CD4-positive, alpha-beta T cell treated with Interleukin-10 for 1 hour (primary cell): Measurements from ENCODE around the gene MTA1.
A peak's percentile ranks its signal among the peaks of the same experiment; 100 is the strongest.

Source experiments
- DNase-seq: peaks from one replicate; pipeline ENCODE4 v3.0.0-alpha.2; 2020

The MTA1 gene

GRCh38 chr14:105387530-105387922 lies 32.1 kb upstream of the MTA1 start:
- no peak for DNase-seq

DNA sequence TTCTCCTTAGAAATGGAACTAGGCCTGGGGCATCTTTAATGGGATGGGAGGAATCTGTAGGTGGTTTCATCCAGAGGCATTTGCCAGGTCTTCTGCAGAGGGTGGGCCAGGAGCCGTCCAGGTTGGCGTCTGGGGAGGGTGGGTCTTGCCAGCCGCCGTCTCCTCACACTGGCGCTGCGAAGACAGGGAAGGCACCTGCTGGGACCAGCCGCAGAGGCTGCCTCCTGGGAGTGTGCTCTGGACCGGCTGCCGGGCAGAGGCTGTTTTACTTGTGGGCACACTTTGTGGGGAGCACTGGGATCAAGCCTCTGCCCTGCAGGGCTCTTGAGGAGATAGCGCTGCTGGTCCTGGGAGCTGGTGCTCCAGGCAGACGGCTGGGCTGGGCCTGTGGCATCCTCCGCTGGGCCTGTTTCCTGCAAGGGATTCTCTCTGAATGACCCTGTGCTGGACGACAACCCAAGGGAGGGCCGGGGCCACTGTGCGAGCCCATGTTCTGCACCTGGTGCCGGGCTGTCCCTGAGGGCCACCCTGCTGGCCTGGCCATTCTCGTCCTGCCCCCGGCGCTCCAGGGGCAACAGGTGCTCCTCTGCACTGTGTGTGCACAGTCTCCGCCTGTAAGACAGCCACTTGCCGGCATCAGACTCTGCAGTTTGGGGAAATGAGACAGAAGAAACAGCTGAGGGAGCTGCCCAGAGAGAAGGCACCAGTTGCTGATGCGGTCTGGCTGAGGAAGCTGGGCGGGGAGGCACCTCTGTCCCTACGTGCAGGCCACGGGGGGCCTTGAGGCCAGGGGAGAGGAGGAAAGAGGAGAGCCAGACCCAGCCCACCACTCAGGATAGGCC lies 31.3 kb upstream of the MTA1 start:
- no peak for DNase-seq

DNA sequence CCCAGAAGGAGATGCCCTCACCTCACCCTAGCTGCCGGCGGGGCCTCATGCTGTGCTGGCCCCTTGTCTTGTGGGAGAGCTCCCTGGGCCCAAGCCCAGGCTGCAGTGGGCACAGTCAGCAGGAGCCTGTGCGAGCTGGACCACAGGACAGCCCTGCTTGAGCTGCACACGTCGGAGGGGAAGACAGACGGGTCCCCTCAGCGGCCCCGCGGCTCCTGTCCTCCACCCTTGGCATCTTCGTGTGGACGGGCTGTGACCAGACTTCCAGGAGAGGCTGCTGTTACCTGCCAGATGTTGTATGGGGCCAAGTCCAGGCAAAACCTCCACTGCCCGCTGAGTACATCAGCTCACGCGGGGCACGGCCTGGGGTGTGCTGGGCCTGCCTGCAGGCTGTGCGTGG lies 30.7 kb upstream of the MTA1 start:
- no peak for DNase-seq

- DNase-seq, result no peak
These were observed 30.1 kb upstream of the MTA1 start for GRCh38 chr14:105389534-105389933.

GRCh38 chr14:105389976-105390848 lies 29.4 kb upstream of the MTA1 start:
- DNase-seq, result no peak

DNA sequence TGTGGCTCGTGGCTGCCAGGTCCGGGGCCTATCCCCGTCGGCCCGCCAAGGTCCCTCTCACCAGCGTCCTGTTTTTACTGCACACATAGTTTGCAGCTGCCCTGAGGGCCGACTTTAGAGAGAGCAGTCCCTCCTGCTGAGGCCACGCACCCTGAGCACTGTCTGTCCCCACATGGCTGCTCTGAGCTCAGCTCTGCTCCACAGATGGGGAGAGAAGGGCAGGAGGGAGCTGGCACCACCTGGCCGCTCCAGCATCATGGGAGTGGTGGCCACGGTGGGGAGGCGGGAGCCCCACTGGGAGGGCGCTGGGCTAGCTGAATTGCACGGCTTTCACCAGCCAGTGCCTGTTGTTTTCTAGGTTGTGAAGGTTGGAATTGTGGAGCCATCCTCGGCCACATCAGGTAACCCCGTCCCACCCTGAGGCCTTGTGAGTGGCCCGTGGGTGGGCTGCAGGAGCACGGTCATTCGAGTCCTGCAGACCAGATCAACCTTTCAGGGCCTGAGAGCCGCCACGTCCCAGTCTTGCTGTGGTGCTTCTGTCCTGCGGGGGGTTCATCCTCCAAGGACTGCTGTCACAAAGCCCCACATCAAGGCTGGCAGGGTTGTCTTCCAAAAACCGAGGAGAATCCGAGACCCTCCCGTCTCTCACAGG lies 28.7 kb upstream of the MTA1 start:
- DNase-seq, result no peak

GRCh38 chr14:105391541-105391940 lies 28.1 kb upstream of the MTA1 start:
- no peak for DNase-seq

- DNase-seq, result no peak
These were observed 27.2 kb upstream of the MTA1 start for GRCh38 chr14:105392131-105393090.

DNA sequence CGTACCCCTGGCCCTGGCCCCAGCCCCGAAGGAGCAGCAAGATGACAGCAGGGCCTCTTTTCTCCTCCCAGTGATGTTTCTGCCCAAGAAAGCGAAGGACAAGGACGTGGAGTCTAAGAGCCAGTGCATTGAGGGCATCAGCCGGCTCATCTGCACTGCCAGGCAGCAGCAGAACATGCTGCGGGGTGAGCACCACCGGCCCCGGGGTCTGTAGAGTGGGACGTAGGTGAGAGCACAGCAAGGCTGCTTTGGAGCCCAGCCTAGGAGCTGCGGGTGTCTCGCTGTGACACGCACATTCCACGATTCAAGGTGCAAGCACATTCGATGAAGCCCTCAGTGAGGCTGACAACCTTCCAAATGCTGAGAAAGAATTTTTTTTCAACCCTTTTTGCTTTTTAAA lies 26.5 kb upstream of the MTA1 start:
- DNase-seq, result no peak

DNA sequence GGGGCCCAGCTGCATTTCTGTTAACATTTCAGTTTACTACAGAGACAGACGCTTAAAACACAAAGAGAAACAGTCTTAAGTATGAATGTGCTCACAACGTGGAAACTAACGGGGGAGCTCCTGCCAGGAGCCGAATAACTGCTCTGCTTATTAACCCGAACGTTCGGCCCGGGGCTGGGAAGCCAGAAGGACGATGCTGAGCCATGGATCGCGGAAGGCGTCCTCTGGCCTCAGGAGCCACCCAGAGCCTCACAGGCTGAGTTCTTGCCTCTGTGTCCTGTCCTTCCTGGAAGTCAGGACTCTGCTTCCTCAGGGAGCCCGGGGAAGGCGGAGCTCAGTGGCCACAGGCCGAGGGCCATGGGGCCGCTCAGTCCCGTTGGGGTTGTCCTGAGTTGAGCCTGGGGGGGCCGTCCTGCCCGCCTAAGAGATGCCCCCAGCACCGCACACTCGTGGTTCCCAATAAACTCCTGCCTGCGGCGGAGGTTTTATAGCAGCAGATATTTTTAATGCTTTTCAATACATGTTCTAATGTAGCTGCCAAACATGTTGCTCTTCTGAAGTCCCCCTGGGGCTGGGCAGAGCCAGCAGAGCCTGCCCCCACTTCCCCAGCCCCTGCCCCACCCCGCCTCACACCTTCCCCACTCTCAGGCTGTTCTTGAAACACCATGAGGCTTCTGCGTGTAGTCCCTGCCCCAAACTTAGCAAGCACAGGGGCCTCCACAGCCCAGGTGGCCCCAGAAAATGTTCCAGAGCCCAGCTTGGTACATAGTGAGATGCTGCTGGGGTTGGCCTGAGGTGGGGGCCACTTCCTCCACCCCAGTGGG lies 24.7 kb upstream of the MTA1 start:
- DNase-seq, result no peak

DNA sequence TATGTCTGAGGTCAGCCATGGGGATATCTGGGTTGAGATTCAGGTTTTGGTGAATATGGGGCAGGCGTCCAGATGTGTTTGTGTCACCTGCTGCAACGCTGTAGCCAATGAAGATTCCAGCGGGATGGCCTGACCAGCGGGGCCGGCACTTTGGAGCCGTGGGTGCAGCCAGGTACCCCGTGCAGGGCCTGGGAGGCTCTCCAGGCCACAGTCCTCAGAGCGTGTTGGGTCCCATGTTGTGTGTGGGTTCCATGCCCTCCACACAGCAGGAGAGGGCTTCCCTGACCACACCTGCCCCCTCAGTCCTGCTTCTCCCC lies 24.1 kb upstream of the MTA1 start:
- no peak for DNase-seq

DNA sequence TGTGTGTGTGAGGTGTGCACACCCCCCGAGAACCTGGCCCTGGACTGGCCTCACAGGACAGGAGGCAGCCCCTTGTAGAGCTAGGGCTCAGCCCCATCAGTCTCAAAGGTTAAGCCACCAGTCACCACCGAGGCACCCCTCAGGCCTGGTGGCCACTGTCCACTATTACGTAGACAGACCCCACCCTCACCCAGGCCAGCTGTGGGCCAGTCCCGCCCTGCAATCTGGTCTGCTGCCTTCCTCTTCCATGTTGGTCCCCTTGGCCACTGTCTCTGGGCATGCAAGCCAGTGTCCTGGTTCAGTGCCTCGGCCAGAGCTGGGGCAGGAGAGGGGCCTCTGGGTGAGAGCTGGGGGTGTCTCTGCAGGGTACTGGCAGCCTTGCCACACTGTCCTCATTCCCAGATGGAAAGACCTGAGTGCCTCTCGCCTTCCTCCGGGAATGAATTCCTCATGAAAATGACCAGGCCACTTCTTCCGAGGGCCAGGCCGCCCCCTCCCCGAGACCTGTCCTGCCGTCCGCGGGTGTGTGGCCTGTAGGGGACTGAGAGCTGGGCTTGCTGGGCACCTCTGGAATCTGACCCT lies 22.2 kb upstream of the MTA1 start:
- no peak for DNase-seq

DNA sequence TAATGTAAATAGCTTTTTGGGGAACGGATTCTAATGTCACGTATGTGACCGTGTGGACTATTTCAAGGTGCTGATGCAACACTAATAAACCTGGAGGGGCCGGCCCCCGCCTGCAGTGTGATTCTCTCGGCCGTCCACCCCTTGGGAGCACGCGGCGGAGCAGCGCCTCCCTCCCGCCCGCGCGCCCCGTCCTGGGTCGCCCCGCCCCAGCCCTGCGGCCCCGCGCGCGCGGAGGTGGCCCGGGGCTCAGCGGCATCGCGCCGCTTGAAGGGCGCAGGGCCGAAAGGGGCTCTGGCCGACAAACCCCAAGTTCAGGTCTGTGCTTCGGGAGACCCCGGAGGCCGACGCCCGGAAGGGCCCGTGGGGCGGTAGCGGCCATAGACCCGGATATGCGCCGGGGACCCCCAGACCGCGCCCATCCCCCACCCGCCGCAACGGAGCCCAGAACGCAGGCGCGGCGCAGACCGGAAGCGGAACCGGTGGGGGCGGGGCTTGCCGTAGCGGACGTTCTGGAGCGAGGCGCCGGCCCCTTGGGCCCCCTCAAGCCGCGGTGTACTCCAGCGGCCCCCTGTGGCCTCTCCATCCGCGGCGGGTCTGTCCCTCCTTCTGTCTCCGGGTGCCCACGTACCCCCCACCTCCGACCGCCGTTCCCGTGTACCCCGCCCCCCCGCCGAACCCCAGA lies 21.4 kb upstream of the MTA1 start, which contains the start of gene TEX22:
Gene TEX22, plus strand, starts transcription at position 495 of the 682 bp plus-strand sequence. CDS start 803 bp downstream, outside the sequence.
- DNase-seq, result peak; percentile 88

DNA sequence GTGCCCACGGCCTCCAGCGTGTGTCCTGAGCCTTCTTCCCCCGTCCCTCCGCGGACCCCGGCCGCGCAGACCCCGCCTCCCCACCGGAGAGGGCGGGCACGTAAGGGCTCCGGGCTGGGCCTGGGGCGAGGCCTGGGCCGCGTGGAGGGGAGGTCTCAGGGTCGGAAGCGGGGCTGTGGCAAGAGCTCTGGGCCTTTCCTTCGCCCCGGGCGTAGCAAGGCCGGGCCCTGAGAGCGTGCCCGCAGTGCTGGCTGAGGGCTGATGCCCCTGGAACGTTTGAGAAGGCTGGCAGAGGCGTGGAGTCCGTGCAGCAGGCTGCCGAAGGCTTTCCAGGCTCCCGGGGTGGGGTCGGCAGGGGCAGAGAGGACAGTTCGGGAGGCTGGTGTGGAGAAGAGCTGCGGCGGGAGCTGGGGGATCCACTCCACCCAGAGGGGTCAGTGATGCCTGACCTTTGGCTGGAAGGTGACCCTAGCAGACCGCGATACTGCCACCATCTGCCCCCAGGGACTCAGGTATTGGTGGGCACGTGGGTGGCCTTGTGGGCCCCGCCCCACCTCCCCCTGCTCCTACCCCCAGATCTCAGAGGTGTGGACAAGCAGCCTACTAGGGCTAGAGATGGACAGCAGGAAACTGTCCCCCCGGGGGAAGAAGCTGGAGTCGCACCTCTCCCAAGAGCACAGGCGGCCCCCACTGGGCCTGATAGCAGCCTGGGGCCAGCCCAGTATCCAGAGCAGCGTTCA lies 20.7 kb upstream of the MTA1 start:
- DNase-seq, result no peak

DNA sequence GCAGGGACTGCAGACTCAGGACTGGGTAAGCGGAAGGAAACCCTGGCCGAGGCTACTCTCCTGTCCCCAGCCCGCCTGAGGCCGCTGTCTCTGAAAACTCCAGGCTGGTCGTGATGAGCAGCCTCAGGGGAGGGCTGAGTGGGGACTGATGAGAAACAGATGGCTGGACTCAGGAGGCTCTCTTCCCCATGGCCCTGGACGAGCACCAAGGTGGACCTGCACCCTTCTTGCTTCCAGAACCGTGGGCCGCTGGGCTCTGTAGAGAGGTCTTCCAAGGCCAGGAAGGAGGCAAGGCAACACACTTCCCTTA lies 20.2 kb upstream of the MTA1 start:
- DNase-seq, result no peak

GRCh38 chr14:105400016-105400415 lies 19.6 kb upstream of the MTA1 start:
- no peak for DNase-seq

- no peak for DNase-seq
These were observed 17.9 kb upstream of the MTA1 start for GRCh38 chr14:105401699-105402098.

GRCh38 chr14:105408592-105408991 lies 11.0 kb upstream of the MTA1 start:
- DNase-seq, result no peak

DNA sequence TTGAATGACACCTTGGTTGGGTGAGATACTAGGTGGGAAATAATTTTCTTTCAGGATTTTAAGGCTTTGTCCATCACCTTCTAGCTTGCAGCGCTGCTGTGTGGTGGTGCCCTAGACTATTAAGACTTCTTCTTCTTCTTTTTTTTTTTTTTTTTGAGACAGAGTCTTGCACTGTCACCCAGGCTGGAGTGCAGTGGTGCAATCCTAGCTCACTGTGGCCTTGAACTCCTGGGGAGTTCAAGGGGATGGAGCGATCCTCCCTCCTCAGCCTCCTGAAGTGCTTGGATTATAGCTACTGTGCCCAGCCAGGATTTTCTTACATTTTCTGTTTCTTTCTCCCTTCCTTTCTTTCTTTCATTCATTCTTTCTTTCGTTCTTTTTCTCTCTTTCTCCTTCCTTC lies 10.3 kb upstream of the MTA1 start:
- DNase-seq, result no peak

GRCh38 chr14:105410642-105411016 lies 9.0 kb upstream of the MTA1 start:
- no peak for DNase-seq
